Body of pancreas (tissue), 4 donors: ENCODE data around the gene CAMSAP1. TPM values are rescaled to one million over a fixed set of nuclear protein-coding genes. Genes with fewer than 3 reads are reported as not detected.
"Not testable (repeated sequence)": the region's sequence is repeated elsewhere in the genome, so short reads cannot be mapped to it uniquely, and the experiment has no call there.

Experiments used
- ATAC-seq: fragments of 150-250 bp; one replicate; pipeline ENCODE4 v1.9.1; 2016
- DNase-seq, 4 donors: peaks; one replicate each; pipeline ENCODE4 v3.0.0-alpha.2; 2019
- H3K27ac ChIP-seq, 4 donors: fragments of 200-600 bp; sonication (generic); 1 replicate in 3 of 4; 2 replicates in 1 of 4; pipeline versions ENCODE4 v1.5.1 to v1.6.1; 2016 to 2019; ENCODE audit warnings: mild to moderate bottlenecking in 1 of 4, mixed read lengths in 1 of 4, moderate library complexity in 1 of 4
- H3K27me3 ChIP-seq, 2 donors: fragments of 200-600 bp; sonication (generic); one replicate each; pipeline ENCODE4 v1.6.0; 2016; ENCODE audit warnings: mild to moderate bottlenecking in 1 of 2
- H3K36me3 ChIP-seq, 2 donors: fragments of 200-600 bp; sonication (generic); replicated peaks in 1 of 2; 2 replicates each; pipeline ENCODE4 v1.5.1; 2016; ENCODE audit warnings: low read depth in 2 of 2; ENCODE audit not compliant: insufficient read depth in 1 of 2
- H3K4me1 ChIP-seq: fragments of 200-600 bp; sonication (generic); one replicate; pipeline ENCODE4 v1.6.0; 2016
- H3K4me3 ChIP-seq, 2 donors: fragments of 200-600 bp; sonication (generic); 1 replicate in 1 of 2; 2 replicates in 1 of 2; pipeline ENCODE4 v1.5.1; 2016 to 2019
- H3K9me3 ChIP-seq, 3 donors: fragments of 200-600 bp; sonication (generic); 1 replicate in 2 of 3; 2 replicates in 1 of 3; pipeline ENCODE4 v1.5.1; 2016
- POLR2A ChIP-seq, 3 donors: fragments of 450-650 bp; IDR thresholded peaks; one replicate each; pipeline ENCODE4 v1.6.1; 2016; ENCODE audit warnings: antibody characterized with exemption in 3 of 3, mild to moderate bottlenecking in 2 of 3
- WGBS, 2 donors: methylation state at CpG; one replicate each; pipeline ENCODE4 v1.1.5; 2017; 5-methylcytosine and 5-hydroxymethylcytosine counted together
- intact Hi-C: fragments of 100-400 bp; cut with DNase I; formaldehyde crosslinking; loops from one replicate; pipeline ENCODE4 v1.15.1; 2023
- total RNA-seq, 2 donors: library from RNA; depleted of rRNA; stranded (reverse); fragments of >200 nt; gene quantifications; one replicate each; pipeline ENCODE4 v1.1.0, GENCODE V29; 2016
- TF ChIP-seq, protein P1 (sequence below), 7 experiments: fragments of 450-650 bp in 4 of 7; fragments of 200-600 bp in 3 of 7; sonication (generic) in 3 of 7; IDR thresholded peaks; one replicate each; pipeline ENCODE4 v1.5.1; 2016 to 2019; ENCODE audit warnings: antibody characterized with exemption in 7 of 7

The CAMSAP1 gene
- total RNA-seq, 2 donors from 2014 or later = 14.8 to 30.3 TPM

DNA sequence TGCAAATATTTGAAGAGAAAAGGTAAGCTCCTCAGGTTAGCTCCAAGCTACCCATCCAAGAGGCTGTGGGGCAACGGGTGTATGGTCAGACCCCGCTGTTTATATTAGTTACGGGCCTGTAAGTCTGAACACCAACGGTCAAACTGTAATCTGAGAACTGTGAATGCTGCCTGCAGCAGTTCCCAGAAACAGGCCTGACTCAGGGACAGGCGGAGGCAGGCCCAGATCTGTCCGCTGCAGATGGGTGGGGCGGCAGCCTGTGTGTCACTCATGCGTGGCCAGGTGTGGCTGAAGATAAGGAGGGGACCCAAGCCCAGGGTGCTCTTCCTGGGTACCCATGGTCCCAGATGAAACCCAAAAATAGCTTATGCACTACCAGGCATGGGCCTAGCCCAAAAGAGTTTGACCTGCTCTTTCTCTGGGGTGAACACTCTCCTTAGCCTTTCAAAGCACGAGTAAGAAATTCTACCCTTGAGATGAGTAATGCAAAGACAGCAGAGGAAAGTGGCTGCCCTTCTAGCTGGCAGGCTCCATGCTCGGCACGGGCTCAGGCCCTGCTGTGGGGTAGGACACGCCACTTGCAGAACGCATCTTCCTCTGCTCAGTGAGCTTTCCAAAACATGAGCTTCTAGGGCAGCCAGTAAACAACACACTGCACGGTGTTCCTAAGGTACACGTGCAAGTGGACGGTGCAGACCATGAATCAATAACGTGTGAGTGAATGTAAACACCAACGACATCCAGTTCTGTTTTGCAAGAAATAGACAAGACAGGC, 44.7 kb upstream of the CAMSAP1 start:
- Histone ChIP-seq H3K36me3 (peaks cover 0 to 10% of the 10 kb centered on the region in 2 donors), H3K9me3 (no peaks in the 10 kb centered on the region), H3K4me1 (no peaks in the 10 kb centered on the region), H3K4me3 (no peak overlapping the region), H3K27ac (no peak overlapping the region), H3K27me3 (no peaks in the 10 kb centered on the region)
- no peak for TF ChIP-seq POLR2A (IDR thresholded peaks at IDR 0.05)
- DNase-seq (no peak), ATAC-seq (no peak)
- 82 to 83% methylated on average over 14 to 18 of the region's 18 CpGs for WGBS, 2 donors
- intact Hi-C loops = no loop called here

DNA sequence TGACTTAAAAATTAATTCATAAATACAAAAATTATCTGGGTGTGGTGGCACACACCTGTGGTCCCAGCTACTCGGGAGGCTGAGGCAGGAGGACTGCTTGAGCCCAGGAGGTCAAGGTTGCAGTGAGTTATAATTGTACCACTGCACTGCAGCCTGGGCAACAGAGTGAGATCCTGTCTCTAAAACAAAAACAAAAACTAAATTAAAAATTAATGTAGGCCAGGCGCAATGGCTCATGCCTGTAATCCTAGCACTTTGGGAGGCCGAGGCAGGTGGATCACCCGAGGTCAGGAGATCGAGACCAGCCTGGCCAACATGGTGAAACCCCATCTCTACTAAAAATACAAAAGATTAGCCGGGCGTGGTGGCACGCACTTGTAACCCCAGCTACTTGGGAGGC, 44.0 kb upstream of the CAMSAP1 start:
- ATAC-seq, H3K4me3 ChIP-seq, H3K4me1 ChIP-seq, H3K27me3 ChIP-seq, DNase-seq, intact Hi-C loops, H3K27ac ChIP-seq, H3K9me3 ChIP-seq: not testable (repeated sequence)
- peaks cover 0 to 13% of the 10 kb centered on the region in 2 donors for H3K36me3 ChIP-seq
- WGBS, 2 donors = 98 to 99% methylated on average over 8 of the region's 8 CpGs

DNA sequence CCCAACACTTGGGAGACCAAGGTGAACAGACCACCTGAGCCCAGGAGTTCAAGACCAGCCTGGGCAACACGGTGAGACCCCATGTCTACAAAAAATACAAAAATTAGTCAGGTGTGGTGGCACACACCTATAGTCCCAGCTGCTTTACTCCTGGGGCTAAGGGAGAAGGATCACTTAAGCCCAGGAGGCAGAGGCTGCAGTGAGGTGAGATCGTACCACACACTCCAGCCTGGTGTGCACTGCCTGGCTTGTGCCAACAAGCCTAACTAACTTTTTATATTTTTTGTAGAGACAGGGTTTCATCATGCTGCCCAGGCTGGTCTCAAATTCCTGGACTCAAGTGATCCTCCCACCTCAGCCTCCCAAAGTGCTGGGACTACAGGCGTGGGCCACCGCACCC, 43.5 kb upstream of the CAMSAP1 start:
- ATAC-seq, H3K4me1 ChIP-seq, H3K27me3 ChIP-seq, H3K9me3 ChIP-seq, H3K4me3 ChIP-seq, H3K27ac ChIP-seq, intact Hi-C loops, DNase-seq: not testable (repeated sequence)
- peaks cover 0 to 14% of the 10 kb centered on the region in 2 donors for H3K36me3 ChIP-seq
- WGBS, 2 donors = 93 to 94% methylated on average over 4 of the region's 4 CpGs

DNA sequence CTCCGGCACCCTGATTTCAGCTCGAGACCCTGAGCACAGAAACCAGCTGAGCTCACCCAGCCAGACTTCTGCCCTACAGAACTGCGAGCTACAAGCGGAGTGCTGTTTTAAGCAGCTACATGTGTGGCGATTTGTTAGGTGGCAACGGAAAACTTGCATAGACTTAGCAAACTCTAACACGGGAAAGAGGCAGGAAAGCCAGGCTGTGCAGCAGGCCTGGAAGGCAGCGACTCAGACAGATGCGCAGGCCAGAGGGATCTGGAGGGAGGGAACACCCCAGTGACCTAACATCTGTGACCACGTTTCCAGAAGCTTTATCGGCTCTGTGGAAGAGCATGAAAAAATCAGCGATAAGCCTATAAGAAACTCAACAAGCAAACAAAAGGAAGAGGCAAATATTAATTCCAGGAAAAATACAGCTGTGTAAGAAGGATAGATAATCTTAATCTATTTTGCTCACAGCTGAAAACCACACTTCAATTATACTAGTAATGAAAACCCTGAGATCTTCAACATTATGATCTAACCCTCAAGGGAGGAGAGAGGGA, 42.9 kb upstream of the CAMSAP1 start:
- no peaks in the 10 kb centered on the region for H3K9me3 ChIP-seq
- peaks cover 0 to 20% of the 10 kb centered on the region in 2 donors for H3K36me3 ChIP-seq
- intact Hi-C loops = no loop called here
- H3K4me1 ChIP-seq = no peaks in the 10 kb centered on the region
- ATAC-seq (no peak), DNase-seq (no peak)
- H3K27me3 ChIP-seq = no peaks in the 10 kb centered on the region
- H3K27ac ChIP-seq = no peak overlapping the region
- H3K4me3 ChIP-seq = no peak overlapping the region
- TF ChIP-seq, protein P1, sequence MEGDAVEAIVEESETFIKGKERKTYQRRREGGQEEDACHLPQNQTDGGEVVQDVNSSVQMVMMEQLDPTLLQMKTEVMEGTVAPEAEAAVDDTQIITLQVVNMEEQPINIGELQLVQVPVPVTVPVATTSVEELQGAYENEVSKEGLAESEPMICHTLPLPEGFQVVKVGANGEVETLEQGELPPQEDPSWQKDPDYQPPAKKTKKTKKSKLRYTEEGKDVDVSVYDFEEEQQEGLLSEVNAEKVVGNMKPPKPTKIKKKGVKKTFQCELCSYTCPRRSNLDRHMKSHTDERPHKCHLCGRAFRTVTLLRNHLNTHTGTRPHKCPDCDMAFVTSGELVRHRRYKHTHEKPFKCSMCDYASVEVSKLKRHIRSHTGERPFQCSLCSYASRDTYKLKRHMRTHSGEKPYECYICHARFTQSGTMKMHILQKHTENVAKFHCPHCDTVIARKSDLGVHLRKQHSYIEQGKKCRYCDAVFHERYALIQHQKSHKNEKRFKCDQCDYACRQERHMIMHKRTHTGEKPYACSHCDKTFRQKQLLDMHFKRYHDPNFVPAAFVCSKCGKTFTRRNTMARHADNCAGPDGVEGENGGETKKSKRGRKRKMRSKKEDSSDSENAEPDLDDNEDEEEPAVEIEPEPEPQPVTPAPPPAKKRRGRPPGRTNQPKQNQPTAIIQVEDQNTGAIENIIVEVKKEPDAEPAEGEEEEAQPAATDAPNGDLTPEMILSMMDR (IDR thresholded peaks at IDR 0.05) = no peak
- 90 to 94% methylated on average over 10 to 12 of the region's 12 CpGs for WGBS, 2 donors

DNA sequence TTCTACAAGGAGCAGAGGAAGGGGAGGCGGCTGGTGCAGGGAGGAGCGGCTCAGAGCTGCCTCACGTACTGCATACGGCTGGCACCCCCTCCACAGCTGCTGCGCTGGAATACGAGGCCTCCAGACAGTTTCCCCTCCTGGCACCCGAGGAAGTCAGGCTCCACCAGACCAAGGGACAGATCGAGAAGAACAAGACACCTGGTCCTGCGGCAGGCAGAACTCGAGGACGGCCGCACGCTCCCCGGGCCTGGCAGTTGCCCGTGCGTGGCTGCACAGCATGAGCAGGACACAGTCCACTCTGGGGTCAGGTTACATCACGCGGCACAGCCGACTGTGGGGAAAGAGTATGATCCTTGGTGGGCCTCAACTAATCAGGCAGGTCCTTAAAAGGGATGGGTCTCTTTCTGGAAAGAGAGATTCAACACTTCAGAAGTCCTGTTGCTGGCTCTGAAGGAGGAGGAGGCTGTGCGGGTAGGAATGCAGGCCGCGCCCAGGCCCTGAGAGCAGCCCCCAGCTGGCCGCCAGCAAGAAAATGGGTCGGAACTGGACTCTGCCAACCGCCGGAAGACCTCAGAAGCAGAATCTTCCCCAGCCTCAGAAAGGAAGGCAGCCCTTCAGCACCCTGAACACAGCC, 42.3 kb upstream of the CAMSAP1 start:
- Histone ChIP-seq H3K9me3 (no peaks in the 10 kb centered on the region), H3K27ac (no peak overlapping the region), H3K4me1 (no peaks in the 10 kb centered on the region), H3K4me3 (no peak overlapping the region), H3K36me3 (peaks cover 0 to 23% of the 10 kb centered on the region in 2 donors), H3K27me3 (no peaks in the 10 kb centered on the region)
- ATAC-seq (no peak), DNase-seq (no peak)
- 93 to 97% methylated on average over 9 to 25 of the region's 26 CpGs for WGBS, 2 donors
- TF ChIP-seq, protein P1 (IDR thresholded peaks at IDR 0.05) = no peak
- TF ChIP-seq POLR2A (IDR thresholded peaks at IDR 0.05) = no peak
- intact Hi-C loops = no loop called here

DNA sequence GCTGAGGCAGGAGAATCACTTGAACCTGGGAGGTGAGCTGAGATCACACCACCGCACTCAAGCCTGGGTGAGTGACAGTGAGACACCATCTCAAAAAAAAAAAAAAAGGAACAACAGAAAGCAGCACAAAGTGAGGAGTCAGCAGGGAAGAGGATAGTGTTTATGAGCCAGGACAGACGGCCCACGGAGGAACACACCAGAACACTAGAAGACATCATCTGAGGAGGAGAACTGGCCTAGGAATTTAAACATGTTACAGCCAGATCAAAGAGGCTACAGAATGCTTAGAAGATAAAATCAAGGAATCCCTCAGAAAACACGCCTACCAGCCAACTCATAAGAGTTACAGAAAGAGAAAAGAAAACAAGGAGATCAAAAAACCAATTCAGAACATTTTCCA, 41.6 kb upstream of the CAMSAP1 start:
- no peak overlapping the region for H3K27ac ChIP-seq
- ATAC-seq (no peak), DNase-seq (no peak)
- H3K4me1 ChIP-seq = no peaks in the 10 kb centered on the region
- peaks cover 0 to 26% of the 10 kb centered on the region in 2 donors for H3K36me3 ChIP-seq
- H3K9me3 ChIP-seq = no peaks in the 10 kb centered on the region
- no peaks in the 10 kb centered on the region for H3K27me3 ChIP-seq
- intact Hi-C loops = no loop called here
- 84 to 86% methylated on average over 4 of the region's 4 CpGs for WGBS, 2 donors
- no peak for TF ChIP-seq POLR2A (IDR thresholded peaks at IDR 0.05)
- TF ChIP-seq, protein P1 (IDR thresholded peaks at IDR 0.05) = no peak
- H3K4me3 ChIP-seq = no peak overlapping the region
